ENCODE data around the gene MAP3K2. TPM values are rescaled to one million over a fixed set of nuclear protein-coding genes. Genes with fewer than 3 reads are reported as not detected.

Gene MAP3K2
- total and polyA plus RNA-seq, 2 of the 8 experiments (the other 6 are each of a cell fraction or from before 2014, with no cell fraction given): 2.0 to 23.2 TPM

GRCh38 chr2:127421871-127422558 lies 34.2 kb upstream of the MAP3K2 start:
- DNase-seq (ENCODE audit: low read depth in 1 of 2, low spot score in 2 of 2) (peak in 1 of 2 experiments; percentile 61), FAIRE-seq (no peak)
- Histone ChIP-seq H2BK12ac (ENCODE audit: low read depth, low read length) (peak overlapping the region; percentile 85; the same call in 1 of the 2 replicates), H3K23me2 (ENCODE audit: low read depth, low read length) (peaks cover 12% of the 10 kb centered on the region), H2BK120ac (replicated peaks; ENCODE audit: low read depth, low read length) (no peak overlapping the region), H2AFZ (ENCODE audit: low read length) (no peak overlapping the region), H4K20me1 (replicated peaks in 1 of 2; ENCODE audit: control insufficient read depth in 1 of 2, insufficient read depth in 2 of 2, low read length in 2 of 2) (peaks cover 0 to 2% of the 10 kb centered on the region in 2 experiments), H3K4me1 (replicated peaks in 1 of 4; ENCODE audit: control insufficient read depth in 3 of 4, insufficient read depth in 4 of 4, low read length in 3 of 4) (peaks cover 0 to 13% (median 5%) of the 10 kb centered on the region in 4 experiments; a peak in 5 of 7 replicates), H3K79me2 (ENCODE audit: control insufficient read depth in 1 of 2, insufficient read depth in 2 of 2, low read length in 2 of 2) (no peaks in the 10 kb centered on the region), H3K4me2 (ENCODE audit: insufficient read depth in 1 of 2, low read depth in 2 of 2, low read length in 2 of 2) (peak overlapping the region; percentile 87 to 97), H2BK20ac (ENCODE audit: low read length) (no peak overlapping the region), H2AK5ac (ENCODE audit: low read depth, low read length) (no peak overlapping the region), H3K27me3 (replicated peaks in 1 of 4; ENCODE audit: control insufficient read depth in 3 of 4, extremely low read depth in 1 of 4, insufficient read depth in 3 of 4, low read length in 3 of 4) (peaks cover 1 to 38% (median 33%) of the 10 kb centered on the region in 4 experiments), H3K36me3 (ENCODE audit: control insufficient read depth in 2 of 4, insufficient read depth in 4 of 4, low read length in 3 of 4) (no peaks in the 10 kb centered on the region), H3K56ac (replicated peaks; ENCODE audit: insufficient read length, low read depth, low read length) (no peak overlapping the region), H3K27ac (ENCODE audit: low read depth, low read length) (no peak overlapping the region), H4K91ac (replicated peaks; ENCODE audit: insufficient read length, low read length) (no peak overlapping the region), H2BK15ac (ENCODE audit: low read length) (peak overlapping the region; percentile 98), H4K8ac (ENCODE audit: extremely low read depth, insufficient read depth, low read length) (no peak overlapping the region; the same call in 1 of the 2 replicates), H3K4me3 (ENCODE audit: extremely low read depth in 1 of 4, insufficient read depth in 2 of 4, low read depth in 3 of 4, low read length in 4 of 4) (peak overlapping the region; percentile 17 to 85 (median 39); a peak in 3 of 8 replicates), H3K9ac (replicated peaks in 1 of 4; ENCODE audit: extremely low read depth in 1 of 4, low read depth in 3 of 4, low read length in 3 of 4) (no peak overlapping the region), H3K4ac (replicated peaks; ENCODE audit: insufficient read length, low read depth, low read length) (no peak overlapping the region), H3K23ac (ENCODE audit: insufficient read length) (no peak overlapping the region), H4K5ac (ENCODE audit: insufficient read length, low read depth, low read length) (no peak overlapping the region), H3K79me1 (ENCODE audit: low read depth, low read length) (no peaks in the 10 kb centered on the region), H3K14ac (ENCODE audit: insufficient read length) (no peak overlapping the region), H2BK5ac (ENCODE audit: low read depth, low read length) (no peak overlapping the region), H3K18ac (ENCODE audit: extremely low read depth, low read length) (0 out of 2 replicates have a peak overlapping the region, but pooled peaks have one; percentile 15), H3K9me3 (ENCODE audit: insufficient read depth in 2 of 2, low read depth in 1 of 2, low read length in 1 of 2) (no peaks in the 10 kb centered on the region)
- ChIA-PET POLR2A (ENCODE audit: partially characterized antibody) (interaction anchor here (1.2 to 1.6 kb wide), 6 partner anchors 13 to 128 kb away, joined by 3 to 5 read pairs (median 4); partner anchors contain the start of genes ERCC3 and IWS1), CTCF (ENCODE audit: partially characterized antibody) (interaction anchor here (0.8 to 9.2 kb wide), 9 partner anchors 6 to 169 kb away, joined by 3 to 74 read pairs (median 19); partner anchors contain the start of gene PROC)
- WGBS, 2 experiments (ENCODE audit: extremely low coverage in 1 of 2, insufficient coverage in 1 of 2, insufficient read length in 1 of 2, insufficient replicate concordance in 2 of 2, low coverage in 1 of 2, low lambda C conversion rate in 2 of 2, missing lambda C conversion rate in 1 of 2): 77% methylated on average over 16 of the region's 16 CpGs; no CpG with 5 or more reads in 1 of the 2 experiments
- TF ChIP-seq CBX8 (IDR thresholded peaks at IDR 0.05; ENCODE audit: borderline replicate concordance, low read depth, low read length): no peak
